K562 (cell line): ENCODE data around the gene GAB1. TPM values are rescaled to one million over a fixed set of nuclear protein-coding genes. Genes with fewer than 3 reads are reported as not detected.

ENCODE experiments used
- ATAC-seq: fragments of 200-7000 bp; cut with Tn5 transposase; 3 replicates; pipeline ENCODE4 v1.9.1; 2020; ENCODE audit warnings: moderate library complexity
- BruUV-seq: library from RNA; stranded (reverse); fragments of 400-500 nt; replicated peaks from 2 replicates; lab custom pipeline; 2021; lab: Mats Ljungman, UMichigan
- CTCF ChIA-PET: fragments of 300-600 bp; formaldehyde crosslinking; extraction: SDS; loops from one replicate; lab custom pipeline; 2021; ENCODE audit warnings: low intra/inter-chr PET ratio; lab: Yijun Ruan, JAX
- POLR2A ChIA-PET: fragments of 300-600, 350-650 bp; sonication (Branson Sonifier 250); formaldehyde crosslinking; extraction: SDS; loops from one replicate; lab custom pipeline; 2021; ENCODE audit warnings: antibody characterized with exemption, inconsistent platforms; lab: Yijun Ruan, JAX
- DNase-seq, 4 experiments: peaks; one replicate each; pipeline versions ENCODE4 v3.0.0 to v3.0.0-alpha.2; 2011 to 2018; ENCODE audit warnings: low spot score in 3 of 4, mixed read lengths in 3 of 4; ENCODE audit errors: extremely low read depth in 1 of 4
- FAIRE-seq: peaks from 2 replicates; lab custom pipeline; 2011; peaks lifted over from hg19 to GRCh38; lab: Jason Lieb, UNC
- H2AFZ ChIP-seq: 2 replicates; pipeline ENCODE4 v1.6.0; 2011; ENCODE audit warnings: low read depth, low read length, control low read depth, inconsistent platforms
- H3K27ac ChIP-seq: fragments of 200-600 bp; 3 replicates; pipeline ENCODE4 v1.8.0; 2011; ENCODE audit warnings: low read depth, mild to moderate bottlenecking, control low read depth, inconsistent platforms, low read length, moderate library complexity, mixed read lengths; ENCODE audit errors: extremely low read depth
- H3K27me3 ChIP-seq, 2 experiments: fragments of 300-600 bp in 1 of 2; 2 replicates in 1 of 2; 3 replicates in 1 of 2; pipeline versions ENCODE4 v1.6.0 to v1.8.0; 2011; ENCODE audit warnings: inconsistent platforms in 2 of 2, low read length in 2 of 2, mild to moderate bottlenecking in 1 of 2, mixed read lengths in 1 of 2, moderate library complexity in 1 of 2; ENCODE audit not compliant: control insufficient read depth in 2 of 2, insufficient read depth in 2 of 2
- H3K36me3 ChIP-seq: fragments of 300-600 bp; 3 replicates; pipeline ENCODE4 v1.8.0; 2011; ENCODE audit warnings: mild to moderate bottlenecking, low read length, inconsistent platforms; ENCODE audit not compliant: control insufficient read depth, insufficient read depth
- H3K4me1 ChIP-seq, 2 experiments: fragments of 200-600 bp in 1 of 2; replicated peaks in 1 of 2; 2 replicates in 1 of 2; 3 replicates in 1 of 2; pipeline versions ENCODE4 v1.5.1 to v1.8.0; 2011; ENCODE audit warnings: inconsistent platforms in 2 of 2, low read length in 2 of 2, mild to moderate bottlenecking in 1 of 2, mixed read lengths in 1 of 2, moderate library complexity in 1 of 2; ENCODE audit not compliant: control insufficient read depth in 2 of 2, insufficient read depth in 2 of 2
- H3K4me2 ChIP-seq: 2 replicates; pipeline ENCODE4 v1.6.1; 2011; ENCODE audit warnings: low read length, control low read depth, inconsistent platforms, mixed read lengths; ENCODE audit not compliant: insufficient read depth
- H3K4me3 ChIP-seq: fragments of 200-600 bp; sonication (generic), shearing (Covaris generic); 2 replicates; pipeline ENCODE4 v1.5.1; 2016; ENCODE audit warnings: control low read depth, inconsistent platforms
- H3K79me2 ChIP-seq: fragments of 200-600 bp; 3 replicates; pipeline ENCODE4 v1.8.0; 2011; ENCODE audit warnings: low read length, inconsistent platforms; ENCODE audit not compliant: control insufficient read depth, insufficient read depth
- H3K9ac ChIP-seq, 2 experiments: 2 replicates each; pipeline versions ENCODE4 v1.6.0 to v1.6.1; 2011; ENCODE audit warnings: low read depth in 2 of 2, low read length in 2 of 2, control low read depth in 1 of 2, inconsistent platforms in 1 of 2, mild to moderate bottlenecking in 1 of 2, mixed read lengths in 1 of 2; ENCODE audit not compliant: insufficient read depth in 1 of 2
- H3K9me1 ChIP-seq: one replicate; pipeline ENCODE4 v1.6.0; 2011; ENCODE audit warnings: inconsistent platforms, mild to moderate bottlenecking, low read length, moderate library complexity; ENCODE audit not compliant: control insufficient read depth, insufficient read depth
- H3K9me3 ChIP-seq: replicated peaks from 2 replicates; pipeline ENCODE4 v1.5.1; 2011; ENCODE audit warnings: low read depth, low read length, inconsistent platforms; ENCODE audit not compliant: control insufficient read depth, insufficient read depth
- H4K20me1 ChIP-seq: replicated peaks from 2 replicates; pipeline ENCODE4 v1.6.1; 2011; ENCODE audit warnings: low read length, inconsistent platforms, mixed read lengths; ENCODE audit not compliant: control insufficient read depth, insufficient read depth
- ADNP ChIP-seq: fragments of 200-800 bp; sonication (Bioruptor generic); IDR thresholded peaks from 2 replicates; pipeline ENCODE4 v1.6.1; 2016; ENCODE audit warnings: missing genetic modification characterization, missing compliant biosample characterization
- ARID3A ChIP-seq: IDR thresholded peaks from 2 replicates; pipeline ENCODE4 v1.6.1; 2012; ENCODE audit warnings: low read depth, low read length, improper control_type of control experiment, borderline replicate concordance
- JUND ChIP-seq, 2 experiments: IDR thresholded peaks; 2 replicates in 1 of 2; 3 replicates in 1 of 2; pipeline ENCODE4 v1.6.1; 2011; ENCODE audit warnings: borderline replicate concordance in 2 of 2, low read depth in 2 of 2, low read length in 2 of 2, improper control_type of control experiment in 1 of 2, missing biosample characterization in 1 of 2, missing genetic modification characterization in 1 of 2, missing genetic modification reagents in 1 of 2
- PML ChIP-seq: IDR thresholded peaks from 2 replicates; pipeline ENCODE4 v1.6.1; 2012; ENCODE audit warnings: low read length, inconsistent platforms
- RBM15 ChIP-seq: fragments of 200-400 bp; formaldehyde crosslinking; IDR thresholded peaks from 2 replicates; pipeline ENCODE4 v1.6.1; 2018; ENCODE audit warnings: mild to moderate bottlenecking, low read length, moderate library complexity; ENCODE audit not compliant: insufficient read depth
- RFX5 ChIP-seq: IDR thresholded peaks from 2 replicates; pipeline ENCODE4 v1.6.1; 2011; ENCODE audit warnings: low read depth, mild to moderate bottlenecking, improper control_type of control experiment, low read length
- TGIF2 ChIP-seq: sonication (generic); formaldehyde crosslinking; IDR thresholded peaks from 2 replicates; pipeline ENCODE4 v1.8.1; 2022; ENCODE audit warnings: mild to moderate bottlenecking, missing genetic modification reagents, moderate library complexity
- ZNF197 ChIP-seq: fragments of 200-800 bp; sonication (Bioruptor generic); IDR thresholded peaks from 2 replicates; pipeline ENCODE4 v1.6.1; 2016; ENCODE audit warnings: low read depth, missing genetic modification characterization, missing compliant biosample characterization
- ZNF318 ChIP-seq, 2 experiments: fragments of 450-650 bp; IDR thresholded peaks; 2 replicates each; pipeline ENCODE4 v1.6.1; 2016; ENCODE audit warnings: mild to moderate bottlenecking in 2 of 2, borderline replicate concordance in 1 of 2, low read depth in 1 of 2, moderate library complexity in 1 of 2
- ZSCAN32 ChIP-seq: fragments of 450-650 bp; formaldehyde crosslinking; IDR thresholded peaks from 2 replicates; pipeline ENCODE4 v1.4.0; 2020; ENCODE audit warnings: mild to moderate bottlenecking, moderate library complexity
- WGBS: fragments of 100-300 bp; shearing (Covaris generic); methylation state at CpG from one replicate; pipeline ENCODE4 v1.1.6; 2016; ENCODE audit warnings: low coverage, mixed read lengths; ENCODE audit not compliant: insufficient coverage; ENCODE audit errors: missing lambda C conversion rate; 5-methylcytosine and 5-hydroxymethylcytosine counted together
- in situ Hi-C: fragments of 300-500 bp; cut with MboI; formaldehyde crosslinking; loops from 4 replicates; pipeline ENCODE4 v1.15.0; 2018; ENCODE audit warnings: inconsistent platforms, mixed read lengths
- intact Hi-C: fragments of 100-400 bp; cut with micrococcal nuclease; formaldehyde crosslinking; loops from 2 replicates; pipeline ENCODE4 v1.14.2; 2022
- polyA plus RNA-seq, 8 experiments: library from polyadenylated mRNA; depleted of rRNA in 4 of 8; stranded (reverse) in 5 of 8; unstranded in 3 of 8; fragments of >200 nt; fragmentation: Nextera tagmentation in 2 of 8; fragmentation: Illumina TruSeq in 1 of 8; extraction: Ambion mirVana in 2 of 8; extraction: Trizol in 1 of 8; gene quantifications; 2 replicates each; pipeline versions ENCODE4 v1.2.1 to v1.2.3, GENCODE V29; 2011 to 2014; ENCODE audit warnings: inconsistent platforms in 1 of 8, missing spikeins in 1 of 8
- total RNA-seq, 7 experiments: library from RNA; depleted of rRNA in 6 of 7; stranded (reverse); fragments of >200 nt in 6 of 7; fragmentation: Illumina TruSeq in 2 of 7; extraction: Trizol in 2 of 7; gene quantifications; 2 replicates each; pipeline versions ENCODE4 v1.2.1 to v1.2.3, GENCODE V29; 2011 to 2021; ENCODE audit warnings: low replicate concordance in 1 of 7

Gene GAB1
- total and polyA plus RNA-seq, 9 of the 15 experiments (the other 6 are each of a cell fraction or from before 2014, with no cell fraction given), result 1.3 to 14.6 (median 7.5) TPM

- no peaks in the 10 kb centered on the region for H4K20me1 ChIP-seq
- H3K27me3 ChIP-seq, result no peaks in the 10 kb centered on the region
- H3K9ac ChIP-seq, result no peak overlapping the region
- H3K9me1 ChIP-seq, result no peaks in the 10 kb centered on the region
- POLR2A ChIA-PET, result no interaction called here
- H3K9me3 ChIP-seq, result no peaks in the 10 kb centered on the region
- no peaks in the 10 kb centered on the region for H3K36me3 ChIP-seq
- 10% methylated on average over 1 of the region's 1 CpG for WGBS
- in situ Hi-C loops (loop anchor here (25.0 kb wide), 1 partner anchor 624 kb away; no protein-coding TSS in a partner anchor), intact Hi-C loops (loop anchor here (10.0 kb wide), 1 partner anchor 402 kb away; no protein-coding TSS in a partner anchor)
- DNase-seq (no peak), FAIRE-seq (no peak), ATAC-seq (no peak)
- H3K4me1 ChIP-seq, result no peaks in the 10 kb centered on the region; a peak in 1 of 5 replicates
- no peak overlapping the region for H2AFZ ChIP-seq
- BruUV-seq, result no TSS peak
- no peak overlapping the region for H3K27ac ChIP-seq
- CTCF ChIA-PET, result no interaction called here
- no peak overlapping the region for H3K4me3 ChIP-seq
- no peak overlapping the region for H3K4me2 ChIP-seq
- no peaks in the 10 kb centered on the region for H3K79me2 ChIP-seq
- TF ChIP-seq RFX5, result no peak
- TF ChIP-seq TGIF2, result no peak
- no peak for TF ChIP-seq ZNF197 (CRISPR knock-in tag)
- no peak for TF ChIP-seq JUND (IDR thresholded peaks at IDR 0.05; ENCODE audit: borderline replicate concordance, low read depth, low read length)
- no peak for TF ChIP-seq JUND (tag; IDR thresholded peaks at IDR 0.05; ENCODE audit: borderline replicate concordance, low read depth, low read length)
- no peak for TF ChIP-seq ARID3A
- TF ChIP-seq RBM15, result no peak
- TF ChIP-seq ADNP (tag), result no peak
- no peak for TF ChIP-seq PML
- TF ChIP-seq ZSCAN32 (CRISPR knock-in tag), result no peak
- no peak for TF ChIP-seq ZNF318 (IDR thresholded peaks at IDR 0.05; ENCODE audit: borderline replicate concordance in 1 of 2, low read depth in 1 of 2)
These were observed 149.6 kb downstream of the GAB1 start for GRCh38 chr4:143486314-143486713.
